ENCODE measurements around the gene BPHL. TPM values are rescaled to one million over a fixed set of nuclear protein-coding genes. Genes with fewer than 3 reads are reported as not detected.

Gene BPHL
- total and polyA plus RNA-seq, 10 of the 15 experiments (the other 5 are each of a cell fraction or from before 2014, with no cell fraction given), result 8.0 to 17.8 (median 12.4) TPM

DNA sequence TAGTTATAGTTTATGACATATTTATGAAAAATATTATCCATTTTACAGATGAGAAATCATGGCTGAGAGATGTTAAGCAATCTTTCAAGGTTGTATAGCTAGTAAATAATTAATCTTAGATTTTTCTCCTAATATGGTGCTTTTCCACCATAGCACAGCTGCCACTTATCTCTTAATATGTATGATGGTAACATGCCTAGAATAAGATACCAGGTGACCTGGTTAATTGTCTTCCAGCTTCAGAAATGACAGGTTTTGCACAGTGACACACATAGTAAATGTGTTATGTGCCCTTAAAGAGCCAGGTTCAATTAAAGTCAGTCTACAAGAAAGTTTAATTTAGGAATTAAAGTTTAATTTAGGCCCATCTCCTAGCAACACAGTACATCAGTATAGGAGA is 24.0 kb downstream of the BPHL start (continued):
- TF ChIP-seq HDAC6 (IDR thresholded peaks at IDR 0.05; ENCODE audit: unreplicated experiment) (no peak), SPI1 (IDR thresholded peaks at IDR 0.05; ENCODE audit: borderline replicate concordance, insufficient read depth, low read depth, low read length) (no peak), SP1 (IDR thresholded peaks at IDR 0.05; ENCODE audit: low read depth, low read length) (no peak), PAX5 (IDR thresholded peaks at IDR 0.05; ENCODE audit: borderline replicate concordance, low read depth, low read length) (no peak), FOS (IDR thresholded peaks at IDR 0.05; ENCODE audit: borderline replicate concordance, extremely low read depth, insufficient read length) (no peak), CHD2 (IDR thresholded peaks at IDR 0.05; ENCODE audit: borderline replicate concordance, low read depth, low read length) (no peak)
- TF ChIP-seq, protein P1, sequence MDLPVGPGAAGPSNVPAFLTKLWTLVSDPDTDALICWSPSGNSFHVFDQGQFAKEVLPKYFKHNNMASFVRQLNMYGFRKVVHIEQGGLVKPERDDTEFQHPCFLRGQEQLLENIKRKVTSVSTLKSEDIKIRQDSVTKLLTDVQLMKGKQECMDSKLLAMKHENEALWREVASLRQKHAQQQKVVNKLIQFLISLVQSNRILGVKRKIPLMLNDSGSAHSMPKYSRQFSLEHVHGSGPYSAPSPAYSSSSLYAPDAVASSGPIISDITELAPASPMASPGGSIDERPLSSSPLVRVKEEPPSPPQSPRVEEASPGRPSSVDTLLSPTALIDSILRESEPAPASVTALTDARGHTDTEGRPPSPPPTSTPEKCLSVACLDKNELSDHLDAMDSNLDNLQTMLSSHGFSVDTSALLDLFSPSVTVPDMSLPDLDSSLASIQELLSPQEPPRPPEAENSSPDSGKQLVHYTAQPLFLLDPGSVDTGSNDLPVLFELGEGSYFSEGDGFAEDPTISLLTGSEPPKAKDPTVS (IDR thresholded peaks at IDR 0.05; ENCODE audit: low read depth, low read length), result no peak
- TF ChIP-seq, protein P2, sequence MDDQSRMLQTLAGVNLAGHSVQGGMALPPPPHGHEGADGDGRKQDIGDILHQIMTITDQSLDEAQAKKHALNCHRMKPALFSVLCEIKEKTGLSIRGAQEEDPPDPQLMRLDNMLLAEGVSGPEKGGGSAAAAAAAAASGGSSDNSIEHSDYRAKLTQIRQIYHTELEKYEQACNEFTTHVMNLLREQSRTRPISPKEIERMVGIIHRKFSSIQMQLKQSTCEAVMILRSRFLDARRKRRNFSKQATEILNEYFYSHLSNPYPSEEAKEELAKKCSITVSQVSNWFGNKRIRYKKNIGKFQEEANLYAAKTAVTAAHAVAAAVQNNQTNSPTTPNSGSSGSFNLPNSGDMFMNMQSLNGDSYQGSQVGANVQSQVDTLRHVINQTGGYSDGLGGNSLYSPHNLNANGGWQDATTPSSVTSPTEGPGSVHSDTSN (IDR thresholded peaks at IDR 0.05; ENCODE audit: insufficient replicate concordance, low read depth, low read length), result no peak
- TF ChIP-seq, protein P3, sequence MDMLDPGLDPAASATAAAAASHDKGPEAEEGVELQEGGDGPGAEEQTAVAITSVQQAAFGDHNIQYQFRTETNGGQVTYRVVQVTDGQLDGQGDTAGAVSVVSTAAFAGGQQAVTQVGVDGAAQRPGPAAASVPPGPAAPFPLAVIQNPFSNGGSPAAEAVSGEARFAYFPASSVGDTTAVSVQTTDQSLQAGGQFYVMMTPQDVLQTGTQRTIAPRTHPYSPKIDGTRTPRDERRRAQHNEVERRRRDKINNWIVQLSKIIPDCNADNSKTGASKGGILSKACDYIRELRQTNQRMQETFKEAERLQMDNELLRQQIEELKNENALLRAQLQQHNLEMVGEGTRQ (IDR thresholded peaks at IDR 0.05; ENCODE audit: borderline replicate concordance, low read depth, low read length), result no peak

DNA sequence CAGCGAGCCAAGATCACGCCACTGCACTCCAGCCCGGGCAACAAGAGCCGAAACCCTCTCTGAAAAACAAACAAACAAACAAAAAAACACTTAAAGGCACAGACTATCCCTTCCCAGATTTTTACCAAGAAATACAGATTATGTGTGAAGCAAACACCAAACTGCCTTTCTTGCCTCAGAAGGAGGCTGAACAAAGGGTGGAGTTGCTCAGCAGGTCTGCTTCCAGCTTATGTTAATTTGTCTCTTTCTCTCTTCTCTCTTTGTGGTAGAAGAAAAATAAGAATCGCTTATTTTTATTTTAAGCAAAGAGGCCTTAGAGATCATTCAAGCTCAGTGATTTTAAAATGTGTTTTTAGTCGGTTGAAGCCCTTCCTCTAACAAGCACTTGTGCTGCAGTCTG is 24.6 kb downstream of the BPHL start:
- Histone ChIP-seq H3K27me3 (replicated peaks in 1 of 2; ENCODE audit: control insufficient read depth in 2 of 2, insufficient read depth in 2 of 2, low read length in 1 of 2) (no peaks in the 10 kb centered on the region), H4K20me1 (ENCODE audit: control insufficient read depth, insufficient read depth) (no peaks in the 10 kb centered on the region), H3K9me3 (replicated peaks; ENCODE audit: control insufficient read depth, insufficient read depth, low read length) (no peaks in the 10 kb centered on the region), H3K4me1 (ENCODE audit: control insufficient read depth, insufficient read depth, low read length) (peaks cover 7% of the 10 kb centered on the region), H3K9ac (ENCODE audit: control insufficient read depth, insufficient read depth, low read length) (no peak overlapping the region), H3K36me3 (ENCODE audit: control insufficient read depth in 2 of 2, insufficient read depth in 2 of 2, low read length in 1 of 2) (no peaks in the 10 kb centered on the region), H2AFZ (ENCODE audit: control insufficient read depth, low read depth, low read length) (no peak overlapping the region), H3K4me2 (ENCODE audit: control insufficient read depth, insufficient read depth) (no peak overlapping the region), H3K79me2 (ENCODE audit: control insufficient read depth, insufficient read depth, low read length) (no peaks in the 10 kb centered on the region), H3K27ac (ENCODE audit: control insufficient read depth, insufficient read depth) (no peak overlapping the region), H3K4me3 (no peak overlapping the region)
- SMC1A ChIA-PET (ENCODE audit: uncharacterized antibody, unreplicated experiment), result no interaction called here
- 92% methylated on average over 6 of the region's 6 CpGs for WGBS (ENCODE audit: insufficient coverage, insufficient replicate concordance, low lambda C conversion rate, missing lambda C conversion rate)
- in situ Hi-C loops (cut with MboI), result no loop called here
- RAD21 ChIA-PET (ENCODE audit: unreplicated experiment), result no interaction called here
- ATAC-seq (no peak), FAIRE-seq (no peak), DNase-seq (ENCODE audit: low read depth, low spot score) (no peak)
- no TSS peak for BruUV-seq (replicated peaks)
- CTCF ChIA-PET, result no interaction called here
- POLR2A ChIA-PET, result no interaction called here
- intact Hi-C loops (cut with micrococcal nuclease; ENCODE audit: unreplicated experiment), result no loop called here
- TF ChIP-seq, protein P4, sequence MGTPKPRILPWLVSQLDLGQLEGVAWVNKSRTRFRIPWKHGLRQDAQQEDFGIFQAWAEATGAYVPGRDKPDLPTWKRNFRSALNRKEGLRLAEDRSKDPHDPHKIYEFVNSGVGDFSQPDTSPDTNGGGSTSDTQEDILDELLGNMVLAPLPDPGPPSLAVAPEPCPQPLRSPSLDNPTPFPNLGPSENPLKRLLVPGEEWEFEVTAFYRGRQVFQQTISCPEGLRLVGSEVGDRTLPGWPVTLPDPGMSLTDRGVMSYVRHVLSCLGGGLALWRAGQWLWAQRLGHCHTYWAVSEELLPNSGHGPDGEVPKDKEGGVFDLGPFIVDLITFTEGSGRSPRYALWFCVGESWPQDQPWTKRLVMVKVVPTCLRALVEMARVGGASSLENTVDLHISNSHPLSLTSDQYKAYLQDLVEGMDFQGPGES (IDR thresholded peaks at IDR 0.05), result no peak
- TF ChIP-seq FOXK2 (IDR thresholded peaks at IDR 0.05) (no peak), RBBP5 (conservative IDR thresholded peaks at IDR 0.05) (no peak), NFXL1 (IDR thresholded peaks at IDR 0.05; ENCODE audit: borderline replicate concordance) (no peak), BMI1 (IDR thresholded peaks at IDR 0.05; ENCODE audit: borderline replicate concordance) (no peak), NR2F1 (conservative IDR thresholded peaks at IDR 0.05) (no peak), HDGF (IDR thresholded peaks at IDR 0.05) (no peak), MYB (IDR thresholded peaks at IDR 0.05; ENCODE audit: borderline replicate concordance, low read depth, low read length) (no peak)
- TF ChIP-seq, protein P5, sequence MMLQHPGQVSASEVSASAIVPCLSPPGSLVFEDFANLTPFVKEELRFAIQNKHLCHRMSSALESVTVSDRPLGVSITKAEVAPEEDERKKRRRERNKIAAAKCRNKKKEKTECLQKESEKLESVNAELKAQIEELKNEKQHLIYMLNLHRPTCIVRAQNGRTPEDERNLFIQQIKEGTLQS (IDR thresholded peaks at IDR 0.05; ENCODE audit: borderline replicate concordance, extremely low read depth, low read depth, low read length), result no peak
